ENCODE data around the gene HINT2. TPM values are rescaled to one million over a fixed set of nuclear protein-coding genes. Genes with fewer than 3 reads are reported as not detected.

Gene HINT2
- total RNA-seq, 1 donor, result 13.8 TPM

GRCh38 chr9:35847792-35848572 is 33.1 kb upstream of the HINT2 start:
- no peak overlapping the region for H3K4me3 ChIP-seq (ENCODE audit: low read depth, low read length)
- TF ChIP-seq CTCF (IDR thresholded peaks at IDR 0.05; ENCODE audit: insufficient read depth, low read depth, low read length), result no peak
- DNase-seq (ENCODE audit: low read depth), result peak; percentile 64

- no peak for DNase-seq (ENCODE audit: low read depth)
- TF ChIP-seq CTCF (IDR thresholded peaks at IDR 0.05; ENCODE audit: insufficient read depth, low read depth, low read length), result no peak
- no peak overlapping the region for H3K4me3 ChIP-seq (ENCODE audit: low read depth, low read length)
These were observed 31.3 kb upstream of the HINT2 start for GRCh38 chr9:35845824-35846771.

DNA sequence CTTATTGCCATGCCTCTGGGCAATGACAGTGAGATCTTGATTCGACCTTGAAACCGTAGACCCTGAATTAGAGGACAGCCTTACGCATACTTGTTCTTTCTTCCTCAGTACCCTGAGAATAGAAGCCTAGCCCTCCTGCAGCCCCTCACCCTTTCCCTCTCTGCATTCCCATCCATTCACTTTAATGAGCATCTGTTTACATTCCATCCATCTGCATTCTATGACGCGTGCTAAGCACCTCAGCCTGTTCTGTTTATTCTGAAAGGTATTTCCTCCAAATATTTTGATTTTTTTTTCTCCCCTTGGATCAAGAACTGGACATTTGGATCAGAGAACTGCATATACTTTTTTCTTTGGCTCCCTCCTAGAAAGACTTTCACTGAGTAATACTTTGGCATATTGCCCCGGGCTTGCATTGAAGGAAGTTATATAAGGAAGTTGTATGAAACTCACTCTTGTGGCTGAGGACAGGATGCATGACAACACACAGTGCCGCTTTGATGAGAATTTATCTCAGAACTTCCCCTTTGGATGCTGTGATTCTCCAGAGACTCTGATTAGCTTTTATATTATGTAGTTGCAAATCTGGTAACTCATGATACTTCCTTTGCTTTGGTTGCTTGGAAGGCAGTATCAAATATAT is 29.9 kb upstream of the HINT2 start:
- no peak for TF ChIP-seq CTCF (IDR thresholded peaks at IDR 0.05; ENCODE audit: insufficient read depth, low read depth, low read length)
- no peak overlapping the region for H3K4me3 ChIP-seq (ENCODE audit: low read depth, low read length)
- DNase-seq (ENCODE audit: low read depth), result peak; percentile 80

DNA sequence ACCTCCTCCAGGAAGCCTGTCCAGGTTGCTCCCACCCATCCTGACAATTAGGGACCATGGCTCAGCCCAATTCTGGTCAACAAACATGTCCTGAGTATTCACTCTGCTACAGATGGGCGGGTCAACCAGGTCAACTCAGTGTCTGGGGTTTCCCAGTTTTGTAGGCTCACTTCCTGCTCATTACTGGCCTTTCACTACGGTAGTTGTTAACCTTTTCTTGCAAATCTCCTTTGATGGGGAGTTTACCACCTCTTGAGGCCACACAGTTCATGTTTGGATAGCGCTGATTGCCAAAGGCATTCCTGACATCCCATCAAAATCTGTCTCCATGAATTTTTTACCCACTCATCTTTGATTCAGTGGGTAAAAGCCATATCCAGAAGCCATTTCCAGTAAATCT is 28.0 kb upstream of the HINT2 start:
- TF ChIP-seq CTCF (IDR thresholded peaks at IDR 0.05; ENCODE audit: insufficient read depth, low read depth, low read length), result no peak
- no peak overlapping the region for H3K4me3 ChIP-seq (ENCODE audit: low read depth, low read length)
- DNase-seq (ENCODE audit: low read depth), result no peak

DNA sequence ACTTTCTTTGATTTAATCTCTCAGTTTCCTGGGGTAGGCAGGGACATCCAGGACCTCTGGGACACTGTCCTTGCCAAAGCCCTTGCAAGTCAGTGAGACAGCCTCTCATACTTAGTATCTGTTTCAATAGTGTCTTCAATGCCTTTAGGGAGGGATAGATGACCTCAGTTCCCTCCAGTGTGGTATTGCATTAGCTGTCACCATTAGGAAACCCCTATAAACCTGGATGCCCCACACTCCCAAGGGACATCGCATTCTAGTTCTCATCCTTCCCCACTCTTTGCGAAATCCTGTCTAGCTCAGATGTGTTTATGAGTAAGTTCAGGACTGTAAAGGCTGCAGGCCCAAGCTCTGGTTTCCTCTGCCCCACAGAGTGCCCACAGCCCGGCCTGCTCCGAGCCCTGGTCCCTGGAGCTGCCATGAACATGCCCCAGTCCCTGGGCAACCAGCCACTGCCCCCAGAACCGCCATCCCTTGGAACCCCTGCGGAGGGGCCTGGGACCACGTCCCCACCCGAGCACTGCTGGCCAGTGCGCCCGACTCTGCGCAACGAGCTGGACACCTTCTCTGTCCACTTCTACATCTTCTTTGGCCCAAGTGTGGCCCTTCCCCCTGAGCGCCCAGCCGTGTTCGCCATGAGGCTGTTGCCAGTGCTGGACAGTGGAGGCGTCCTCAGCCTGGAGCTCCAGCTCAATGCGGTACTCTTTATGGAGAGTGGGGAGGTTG is 27.3 kb upstream of the HINT2 start:
- DNase-seq (ENCODE audit: low read depth), result no peak
- no peak overlapping the region for H3K4me3 ChIP-seq (ENCODE audit: low read depth, low read length)
- no peak for TF ChIP-seq CTCF (IDR thresholded peaks at IDR 0.05; ENCODE audit: insufficient read depth, low read depth, low read length)

DNA sequence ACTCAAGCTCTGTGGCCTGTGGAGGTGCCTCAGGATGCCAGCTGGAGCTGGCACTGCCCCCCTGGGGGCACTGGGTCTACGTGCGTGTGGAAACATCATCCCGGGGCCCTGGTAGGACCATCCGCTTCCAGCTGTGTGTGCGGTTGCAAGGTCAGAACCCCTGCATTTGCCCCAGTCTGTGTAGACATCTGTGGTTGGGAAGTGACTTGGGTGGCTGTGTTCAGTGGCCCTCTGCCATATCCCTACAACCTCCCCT is 26.7 kb upstream of the HINT2 start:
- TF ChIP-seq CTCF (IDR thresholded peaks at IDR 0.05; ENCODE audit: insufficient read depth, low read depth, low read length), result no peak
- no peak for DNase-seq (ENCODE audit: low read depth)
- no peak overlapping the region for H3K4me3 ChIP-seq (ENCODE audit: low read depth, low read length)

Data from fibroblast of villous mesenchyme (primary cell).